ENCODE measurements around the gene VWA5B1. TPM values are rescaled to one million over a fixed set of nuclear protein-coding genes. Genes with fewer than 3 reads are reported as not detected.
A peak's percentile ranks its signal among the peaks of the same experiment; 100 is the strongest.
"Not testable (repeated sequence)": the region's sequence is repeated elsewhere in the genome, so short reads cannot be mapped to it uniquely, and the experiment has no call there.

VWA5B1 gene
- total RNA-seq, 3 donors from 2014 or later = 0.16 to 2.1 (median 0.80) TPM

DNA sequence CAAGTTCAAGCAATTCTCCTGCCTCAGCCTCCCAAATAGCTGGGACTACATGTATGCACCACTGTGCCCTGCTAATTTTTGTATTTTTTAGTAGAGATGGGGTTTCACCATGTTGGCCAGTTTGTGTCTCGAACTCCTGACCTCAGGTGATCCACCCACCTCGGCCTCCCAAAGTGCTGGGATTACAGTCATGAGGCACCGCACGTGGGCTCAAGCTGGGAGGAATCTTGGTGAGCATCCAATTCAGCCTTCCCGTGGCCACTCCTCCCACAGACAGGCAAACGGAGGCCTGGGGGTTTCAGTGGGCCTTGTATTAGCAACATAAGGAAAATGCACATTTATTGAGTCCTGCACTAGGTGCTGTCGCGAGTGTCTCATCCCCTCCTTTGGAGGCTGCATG, 24.5 kb upstream of the VWA5B1 start:
- DNase-seq = no peak
- intact Hi-C loops (cut with DNase I, micrococcal nuclease) = no loop called here
- no peak overlapping the region for H3K4me3 ChIP-seq
- no peak for ATAC-seq
- no peaks in the 10 kb centered on the region for H3K36me3 ChIP-seq (ENCODE audit: low read depth)
- TF ChIP-seq, protein P1, sequence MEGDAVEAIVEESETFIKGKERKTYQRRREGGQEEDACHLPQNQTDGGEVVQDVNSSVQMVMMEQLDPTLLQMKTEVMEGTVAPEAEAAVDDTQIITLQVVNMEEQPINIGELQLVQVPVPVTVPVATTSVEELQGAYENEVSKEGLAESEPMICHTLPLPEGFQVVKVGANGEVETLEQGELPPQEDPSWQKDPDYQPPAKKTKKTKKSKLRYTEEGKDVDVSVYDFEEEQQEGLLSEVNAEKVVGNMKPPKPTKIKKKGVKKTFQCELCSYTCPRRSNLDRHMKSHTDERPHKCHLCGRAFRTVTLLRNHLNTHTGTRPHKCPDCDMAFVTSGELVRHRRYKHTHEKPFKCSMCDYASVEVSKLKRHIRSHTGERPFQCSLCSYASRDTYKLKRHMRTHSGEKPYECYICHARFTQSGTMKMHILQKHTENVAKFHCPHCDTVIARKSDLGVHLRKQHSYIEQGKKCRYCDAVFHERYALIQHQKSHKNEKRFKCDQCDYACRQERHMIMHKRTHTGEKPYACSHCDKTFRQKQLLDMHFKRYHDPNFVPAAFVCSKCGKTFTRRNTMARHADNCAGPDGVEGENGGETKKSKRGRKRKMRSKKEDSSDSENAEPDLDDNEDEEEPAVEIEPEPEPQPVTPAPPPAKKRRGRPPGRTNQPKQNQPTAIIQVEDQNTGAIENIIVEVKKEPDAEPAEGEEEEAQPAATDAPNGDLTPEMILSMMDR (IDR thresholded peaks at IDR 0.05) = no peak
- H3K9me3 ChIP-seq = no peaks in the 10 kb centered on the region
- peaks cover 11% of the 10 kb centered on the region for H3K4me1 ChIP-seq (ENCODE audit: low read depth)

DNA sequence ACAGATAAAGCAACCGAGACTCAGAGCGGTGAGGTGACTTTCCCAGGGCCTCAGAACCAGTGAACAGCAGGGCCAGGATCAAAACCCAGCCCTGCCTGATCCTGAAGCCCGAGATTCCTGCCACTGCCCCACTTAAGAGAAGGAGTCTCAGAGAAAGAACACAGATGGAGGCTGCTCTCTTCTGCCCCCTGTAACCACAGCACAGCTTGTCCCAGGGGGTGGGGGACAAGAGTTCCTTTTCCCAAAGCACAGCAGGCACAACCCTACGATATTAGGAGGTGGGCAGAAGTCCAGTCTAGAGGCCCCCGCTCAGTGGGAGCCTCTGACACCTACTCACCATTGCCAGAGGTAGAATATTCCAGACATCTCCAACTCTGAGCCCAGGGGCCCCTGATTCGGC, 24.0 kb upstream of the VWA5B1 start:
- intact Hi-C loops (cut with DNase I, micrococcal nuclease) = no loop called here
- Histone ChIP-seq H3K36me3 (ENCODE audit: low read depth) (no peaks in the 10 kb centered on the region), H3K4me3 (no peak overlapping the region), H3K9me3 (no peaks in the 10 kb centered on the region), H3K4me1 (ENCODE audit: low read depth) (peaks cover 11% of the 10 kb centered on the region)
- TF ChIP-seq, protein P1 (IDR thresholded peaks at IDR 0.05) = no peak
- no peak for DNase-seq
- no peak for ATAC-seq

DNA sequence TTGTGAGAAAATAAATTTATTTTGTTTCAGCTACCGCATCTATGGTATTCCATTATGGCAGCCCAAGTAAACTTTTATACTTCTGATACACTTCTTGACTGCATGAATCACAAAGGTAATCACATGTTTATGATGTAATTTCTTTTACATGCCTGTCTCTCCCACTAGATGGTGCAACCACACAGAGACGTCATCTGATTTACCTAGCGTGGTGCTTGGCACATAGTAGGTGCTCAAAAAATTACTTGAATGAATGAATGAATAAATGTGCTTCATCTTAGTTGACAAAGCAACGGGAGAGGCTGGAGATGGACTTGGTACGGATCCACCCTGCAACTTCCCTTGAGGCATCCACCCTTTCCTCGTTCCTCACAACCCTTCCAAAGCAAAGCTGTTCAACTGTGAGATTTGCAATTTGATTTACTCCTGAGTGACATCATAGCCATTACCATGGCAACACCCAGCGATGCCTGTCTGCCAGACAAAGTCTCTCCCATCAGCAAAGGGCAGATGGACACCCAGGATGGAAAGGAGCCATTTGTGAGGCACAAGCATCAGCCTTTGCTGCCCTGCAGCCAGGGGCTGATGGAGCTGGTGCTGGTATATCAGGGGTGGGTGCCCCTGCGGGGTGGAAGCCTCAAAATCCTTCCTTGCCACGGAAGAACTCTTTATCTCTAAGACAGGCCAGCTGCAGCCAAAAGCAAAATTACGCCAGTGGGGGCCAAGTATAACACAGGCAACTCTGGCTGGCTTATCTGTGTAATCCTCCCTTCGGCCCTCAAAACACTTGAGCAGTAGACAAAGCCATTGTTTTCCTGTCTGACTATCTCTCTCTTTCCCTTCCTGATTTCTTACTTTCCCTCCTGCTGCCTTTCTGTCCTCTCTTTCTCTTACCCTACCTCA, 18.9 kb upstream of the VWA5B1 start:
- no peaks in the 10 kb centered on the region for H3K9me3 ChIP-seq
- H3K36me3 ChIP-seq (ENCODE audit: low read depth) = no peaks in the 10 kb centered on the region
- no peaks in the 10 kb centered on the region for H3K4me1 ChIP-seq (ENCODE audit: low read depth)
- peak; percentile 55 for ATAC-seq
- TF ChIP-seq, protein P1 (IDR thresholded peaks at IDR 0.05) = no peak
- no peak for DNase-seq
- H3K4me3 ChIP-seq = no peak overlapping the region
- intact Hi-C loops (cut with DNase I, micrococcal nuclease) = no loop called here

DNA sequence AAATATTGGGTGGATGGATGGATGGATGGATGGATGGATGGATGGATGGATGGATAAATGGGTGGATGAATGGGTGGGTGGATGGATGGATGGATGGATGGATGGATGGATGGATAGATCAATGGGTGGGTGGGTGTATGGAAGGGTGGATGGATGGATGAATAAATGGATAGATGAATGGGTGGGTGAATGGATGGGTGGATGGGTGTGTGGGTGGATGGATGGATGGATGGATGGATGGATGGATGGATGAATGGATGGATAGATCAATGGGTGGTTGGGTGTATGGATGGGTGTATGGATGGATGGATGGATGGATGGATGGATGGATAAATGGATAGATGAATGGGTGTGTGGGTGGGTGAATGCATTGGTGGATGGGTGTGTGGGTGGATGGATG, 17.0 kb upstream of the VWA5B1 start:
- H3K36me3 ChIP-seq (ENCODE audit: low read depth); ATAC-seq; H3K4me3 ChIP-seq; H3K9me3 ChIP-seq; DNase-seq; intact Hi-C loops (cut with DNase I, micrococcal nuclease); H3K4me1 ChIP-seq (ENCODE audit: low read depth): not testable (repeated sequence)

DNA sequence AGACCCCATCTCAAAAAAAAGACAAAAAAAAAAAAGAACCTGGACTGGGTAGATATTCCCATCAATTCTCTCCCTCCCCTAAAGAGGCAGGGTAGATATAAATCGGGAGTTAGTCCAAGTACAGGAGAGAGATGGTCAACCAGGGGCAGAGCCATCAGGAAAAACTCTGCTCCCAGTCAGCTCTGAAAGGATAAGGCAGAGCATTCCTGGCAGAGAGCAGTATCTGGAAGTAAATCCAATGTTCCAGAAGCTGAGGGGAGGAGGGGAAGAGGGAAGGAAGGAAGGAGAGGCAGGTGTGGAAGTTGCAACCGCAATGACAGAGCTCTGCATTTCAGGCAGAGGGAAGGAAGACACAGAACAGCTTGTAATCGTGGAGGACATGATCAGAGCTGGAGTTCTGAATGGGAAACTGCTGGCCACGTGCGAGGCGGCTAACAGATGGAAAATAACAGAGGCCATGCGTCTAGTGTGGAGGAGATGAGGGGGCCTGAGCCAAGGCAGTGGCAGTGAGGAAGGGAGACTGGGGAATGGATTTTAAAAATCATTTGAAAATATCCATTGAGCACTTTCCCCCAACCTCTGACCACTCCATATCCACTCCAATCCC, 15.3 kb upstream of the VWA5B1 start:
- DNase-seq (no peak), ATAC-seq (no peak)
- Histone ChIP-seq H3K4me3 (no peak overlapping the region), H3K9me3 (no peaks in the 10 kb centered on the region), H3K4me1 (ENCODE audit: low read depth) (no peaks in the 10 kb centered on the region), H3K36me3 (ENCODE audit: low read depth) (no peaks in the 10 kb centered on the region)
- intact Hi-C loops (cut with DNase I, micrococcal nuclease) = no loop called here
- TF ChIP-seq, protein P1 (IDR thresholded peaks at IDR 0.05) = no peak

DNA sequence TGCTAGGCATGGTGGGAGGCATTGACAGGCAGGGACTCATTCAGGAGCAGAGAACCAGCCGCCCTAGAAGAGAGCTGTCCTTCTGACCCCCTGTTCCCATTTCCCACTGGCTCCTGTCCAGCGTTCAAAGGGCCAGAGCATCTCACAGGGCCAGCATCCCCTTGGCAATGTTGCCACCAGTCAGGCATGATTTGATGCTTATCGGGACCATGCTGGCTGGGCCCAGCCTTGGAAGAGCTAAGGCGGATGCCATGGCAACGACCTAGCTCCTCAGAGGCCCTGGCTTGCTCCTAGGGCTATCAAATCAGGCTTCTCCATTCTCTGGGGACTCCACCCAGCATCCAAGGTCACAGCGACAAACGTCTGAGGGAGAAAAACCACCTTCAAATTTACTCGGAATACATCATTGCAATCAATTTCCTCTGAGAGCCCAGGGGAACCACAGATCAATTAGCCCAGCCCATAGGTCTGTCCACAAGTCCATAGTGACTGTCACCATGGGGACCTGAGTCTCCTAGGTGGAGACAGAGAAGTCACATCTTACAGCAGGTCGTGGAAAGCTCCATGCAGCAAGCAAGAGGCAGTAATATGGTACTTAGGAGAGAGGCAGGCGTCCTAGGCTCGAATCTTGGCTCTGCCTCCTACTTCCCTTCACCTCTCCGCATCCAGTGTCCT, 14.1 kb upstream of the VWA5B1 start:
- Histone ChIP-seq H3K36me3 (ENCODE audit: low read depth) (no peaks in the 10 kb centered on the region), H3K9me3 (no peaks in the 10 kb centered on the region), H3K4me1 (ENCODE audit: low read depth) (no peaks in the 10 kb centered on the region), H3K4me3 (no peak overlapping the region)
- intact Hi-C loops (cut with DNase I, micrococcal nuclease) = no loop called here
- ATAC-seq (no peak), DNase-seq (no peak)
- TF ChIP-seq, protein P1 (IDR thresholded peaks at IDR 0.05) = no peak

Measured in mucosa of descending colon (tissue), 3 donors.